Activated T-cell treated with anti-CD3 and anti-CD28 coated beads for 48 hours (primary cell): Measurements from ENCODE around the gene HNRNPA0.
"Not testable (repeated sequence)": the region's sequence is repeated elsewhere in the genome, so short reads cannot be mapped to it uniquely, and the experiment has no call there.

Source experiments
- DNase-seq: peaks from one replicate; pipeline ENCODE4 v3.0.0-alpha.2; 2020; ENCODE audit warnings: low read depth

HNRNPA0 gene

GRCh38 chr5:137754188-137754960, at the start of gene HNRNPA0:
Gene HNRNPA0 (minus strand): TSS chr5:137754363. CDS start chr5:137754066, 297 bp downstream.
- peak; percentile 95 for DNase-seq

DNA sequence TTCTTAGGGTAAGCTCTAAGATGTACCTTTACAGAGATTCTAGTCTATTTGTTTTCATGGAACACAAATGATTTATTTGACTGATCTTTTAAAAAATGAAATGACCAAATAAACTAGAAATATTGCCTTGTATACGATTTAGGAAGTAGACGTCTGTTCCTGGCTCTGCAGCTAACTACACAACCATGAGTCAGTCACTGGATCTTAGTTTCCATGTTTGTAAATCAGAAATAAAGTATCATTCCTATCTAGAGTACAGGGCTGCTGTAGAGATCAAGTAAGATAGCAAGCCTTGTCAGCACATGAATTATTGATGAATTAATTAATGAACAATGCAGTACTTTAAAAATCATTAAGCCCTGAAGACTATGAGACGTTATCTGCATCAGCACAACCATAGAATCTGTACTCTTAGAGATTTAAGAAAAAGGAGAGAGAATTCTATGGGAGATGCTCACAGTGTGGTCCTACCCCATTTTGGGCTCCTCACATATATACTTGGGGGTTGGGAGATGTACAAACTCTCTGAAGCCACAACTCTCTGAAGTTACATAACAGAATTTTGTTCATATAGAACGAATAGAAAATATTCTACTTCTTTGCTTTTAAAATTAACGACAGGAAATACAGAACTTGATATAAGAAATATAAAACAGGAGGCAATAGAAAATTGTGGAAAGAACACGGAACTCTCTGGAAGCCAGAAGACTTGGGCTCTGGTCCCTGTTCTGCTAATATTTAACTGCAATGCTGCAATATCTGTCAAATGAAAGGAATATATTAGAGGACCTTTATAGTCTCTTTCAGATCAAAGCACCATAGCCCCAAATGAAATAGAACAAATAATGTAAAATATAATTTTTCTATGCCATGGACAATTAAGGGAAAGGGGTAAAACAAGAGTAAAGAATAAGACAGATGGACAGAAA, 48.4 kb upstream of the HNRNPA0 start:
- DNase-seq: no peak

GRCh38 chr5:137800700-137801411, 46.7 kb upstream of the HNRNPA0 start:
- DNase-seq: no peak

DNA sequence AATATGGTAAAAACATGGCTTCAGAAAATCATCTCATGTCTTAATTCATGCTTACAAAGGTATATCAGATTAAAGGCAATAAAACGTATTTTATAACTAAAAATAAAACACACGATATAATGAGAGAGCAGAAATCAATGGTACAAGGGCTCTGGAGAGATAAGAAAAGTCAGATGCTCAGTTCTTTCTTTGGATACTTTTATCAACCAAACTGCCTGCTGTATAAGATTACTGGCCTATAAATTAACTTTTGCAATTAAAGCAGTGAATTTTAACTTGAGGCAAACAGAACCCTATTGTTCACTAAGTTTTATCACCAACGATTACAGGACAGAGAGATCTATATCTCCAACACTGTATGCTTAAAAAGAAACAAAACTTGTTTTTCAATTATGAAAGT, 42.1 kb upstream of the HNRNPA0 start:
- DNase-seq: no peak

- DNase-seq: no peak
Measured at GRCh38 chr5:137794863-137795262, 40.7 kb upstream of the HNRNPA0 start.

GRCh38 chr5:137792303-137792702, 38.1 kb upstream of the HNRNPA0 start:
- no peak for DNase-seq

DNA sequence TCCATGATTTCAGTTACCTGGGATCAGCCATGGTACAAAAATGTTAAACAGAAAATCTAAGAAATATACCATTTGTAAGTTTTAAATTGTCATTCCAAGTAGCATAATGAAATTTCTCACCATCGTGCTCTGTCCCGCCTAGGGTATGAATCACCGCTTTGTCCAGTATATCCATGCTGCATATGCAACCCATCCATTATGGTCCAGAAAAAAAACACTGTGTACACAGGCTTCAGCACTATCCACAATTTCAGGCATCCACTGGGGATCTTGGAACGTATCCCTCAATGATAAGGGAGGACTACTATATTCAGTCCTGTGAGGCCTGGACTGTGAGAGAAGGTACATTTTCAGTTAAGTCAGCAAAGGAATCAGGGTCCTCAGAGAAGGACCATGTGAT, 37.6 kb upstream of the HNRNPA0 start:
- no peak for DNase-seq

GRCh38 chr5:137791387-137791786, 37.2 kb upstream of the HNRNPA0 start:
- DNase-seq: no peak

DNA sequence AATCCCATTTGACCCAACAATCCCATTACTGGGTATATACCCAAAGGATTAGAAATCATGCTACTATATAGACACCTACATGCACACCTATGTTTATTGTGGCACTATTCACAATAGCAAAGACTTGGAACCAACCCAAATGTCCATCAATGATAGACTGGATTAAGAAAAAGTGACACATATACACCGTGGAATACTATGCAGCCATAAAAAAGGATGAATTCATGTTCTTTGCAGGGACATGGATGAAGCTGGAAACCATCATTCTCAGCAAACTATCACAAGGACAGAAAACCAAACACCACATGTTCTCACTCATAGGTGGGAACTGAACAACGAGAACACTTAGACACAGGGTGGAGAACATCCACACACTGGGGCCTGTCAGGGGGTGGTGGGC, 34.4 kb upstream of the HNRNPA0 start:
- DNase-seq: not testable (repeated sequence)

DNA sequence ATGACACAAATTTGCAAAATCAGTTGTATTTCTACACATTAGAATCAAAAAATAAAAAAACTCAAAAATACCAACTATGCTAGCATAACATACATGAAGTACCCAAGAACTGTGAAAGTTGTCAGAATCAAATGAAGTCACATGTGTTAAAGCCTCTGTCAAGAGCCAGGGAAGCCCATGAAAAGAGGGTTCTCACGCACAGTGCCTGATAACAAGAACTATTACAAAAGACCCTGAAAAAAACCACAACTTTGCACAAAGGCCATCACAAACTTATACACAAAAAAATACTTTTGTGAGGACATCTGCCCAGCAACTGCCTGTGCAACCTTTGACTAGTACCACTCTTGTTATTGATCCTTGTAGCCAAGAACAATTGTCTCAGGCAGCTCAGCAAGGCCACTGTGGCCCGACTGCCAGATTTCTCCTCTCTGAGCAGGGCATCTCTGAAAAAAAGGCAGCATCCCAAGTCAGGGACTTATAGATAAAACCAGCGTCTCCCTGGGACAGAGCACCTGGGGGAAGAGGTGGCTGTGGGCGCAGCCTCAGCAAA, 28.9 kb upstream of the HNRNPA0 start:
- no peak for DNase-seq

GRCh38 chr5:137782055-137782454, 27.9 kb upstream of the HNRNPA0 start:
- DNase-seq: no peak

DNA sequence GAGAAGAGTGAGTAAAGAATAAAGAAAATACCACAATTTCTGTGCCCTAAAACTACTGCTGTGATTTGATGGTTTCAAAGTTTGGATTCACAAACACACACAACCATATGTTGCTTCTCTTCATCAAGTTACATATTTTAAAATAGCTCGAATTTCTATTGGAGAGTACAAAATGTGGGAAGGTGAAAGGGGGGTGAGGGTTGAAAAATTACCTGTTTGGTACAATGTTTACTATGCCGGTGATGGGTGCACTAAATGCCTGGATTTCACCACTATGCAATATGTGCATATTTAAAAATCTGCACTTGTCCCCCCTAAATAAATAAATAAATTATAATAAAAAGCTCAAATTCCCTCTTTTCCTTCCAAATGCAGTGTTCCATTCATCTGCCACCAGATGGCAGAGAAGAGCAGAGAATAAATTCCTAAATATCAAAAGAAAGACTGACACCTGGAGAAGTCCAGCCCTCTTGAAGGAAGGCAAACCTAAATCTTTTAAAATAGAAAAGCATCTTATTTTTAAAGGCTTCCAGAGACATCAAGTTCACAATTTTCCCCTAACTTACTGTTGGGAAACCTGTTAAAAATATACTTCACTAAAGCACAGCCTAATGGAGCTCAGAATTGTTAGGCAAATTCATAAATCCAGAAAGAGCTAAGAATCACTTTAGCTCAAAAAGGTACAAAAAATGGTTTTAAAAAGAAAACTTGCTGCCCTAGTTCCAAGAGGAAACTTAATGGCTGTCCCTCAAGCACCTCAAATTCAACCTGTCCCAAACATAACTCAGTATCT, 24.8 kb upstream of the HNRNPA0 start:
- DNase-seq: no peak

DNA sequence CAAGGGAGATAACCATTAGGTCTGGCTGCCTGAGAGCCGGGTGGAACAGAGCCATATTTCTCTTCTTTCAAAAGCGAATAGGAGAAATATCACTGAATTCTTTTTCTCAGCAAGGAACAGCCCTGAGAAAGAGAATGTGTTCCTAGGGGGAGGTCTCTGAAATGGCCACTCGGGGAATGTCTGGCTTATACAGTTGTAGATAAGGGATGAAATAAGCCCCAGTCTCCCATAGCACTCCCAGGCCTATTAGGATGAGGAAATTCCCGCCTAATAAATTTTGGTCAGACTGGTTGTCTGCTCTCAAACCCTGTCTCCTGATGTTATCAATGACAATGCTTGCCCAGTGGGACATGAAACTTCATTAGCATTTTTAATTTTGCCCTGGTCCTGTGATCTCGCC, 13.8 kb upstream of the HNRNPA0 start:
- not testable (repeated sequence) for DNase-seq

GRCh38 chr5:137761566-137761965, 7.4 kb upstream of the HNRNPA0 start:
- no peak for DNase-seq

DNA sequence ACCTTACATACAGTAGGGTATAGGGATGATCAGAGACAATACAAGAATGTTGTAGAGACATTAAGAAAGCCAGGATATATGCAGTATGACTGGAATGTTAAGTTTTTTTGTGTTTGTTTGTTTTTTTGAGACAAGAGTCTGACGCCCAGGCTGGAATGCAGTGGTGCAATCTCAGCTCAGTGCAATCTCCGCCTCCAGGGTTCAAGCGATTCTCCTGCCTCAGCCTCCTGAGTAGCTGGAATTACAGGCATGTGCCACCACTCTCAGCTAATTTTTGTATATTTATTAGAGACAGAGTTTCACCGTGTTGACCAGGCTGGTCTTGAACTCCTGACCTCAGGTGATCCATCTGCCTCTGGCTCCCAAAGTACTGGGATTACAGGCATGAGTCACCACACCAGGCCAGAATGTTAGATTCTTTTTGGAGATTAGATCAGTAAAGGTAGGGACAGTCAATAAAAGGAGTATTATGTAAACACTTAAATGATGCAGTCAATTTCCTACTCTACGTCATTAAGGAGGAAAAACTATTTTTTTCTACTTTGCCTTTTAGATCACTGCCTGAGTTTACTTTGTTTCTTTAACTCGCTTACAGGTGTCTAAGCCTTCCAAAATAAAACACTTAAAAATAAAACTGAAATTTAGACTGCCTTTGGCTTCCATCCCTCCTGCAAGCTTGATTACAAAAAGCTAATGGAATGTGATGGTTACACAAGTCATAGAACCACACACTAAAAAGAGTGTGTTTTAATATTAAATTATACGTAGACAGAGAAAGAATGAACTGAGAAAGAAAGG, 6.8 kb upstream of the HNRNPA0 start:
- no peak for DNase-seq

DNA sequence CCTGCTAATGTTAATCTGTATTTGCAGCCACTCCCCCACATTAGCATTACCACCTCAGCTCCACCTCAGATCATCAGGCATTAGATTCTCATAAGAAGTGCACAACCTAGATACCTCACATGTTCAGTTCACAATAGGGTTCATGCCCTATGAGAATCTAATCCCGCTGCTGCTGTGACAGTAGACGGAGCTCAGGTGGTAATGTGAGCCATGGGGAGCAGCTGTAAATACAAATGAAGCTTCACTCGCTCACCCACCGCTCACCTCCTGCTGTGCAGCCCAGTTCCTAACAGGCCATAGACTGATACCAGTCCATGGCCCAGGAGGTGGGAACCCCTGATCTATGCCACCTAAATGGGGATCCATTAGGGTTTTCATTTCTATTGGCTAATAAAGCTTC, 6.1 kb upstream of the HNRNPA0 start:
- DNase-seq: no peak

GRCh38 chr5:137758715-137759306, 4.6 kb upstream of the HNRNPA0 start:
- no peak for DNase-seq

- no peak for DNase-seq
Measured at GRCh38 chr5:137758121-137758520, 4.0 kb upstream of the HNRNPA0 start.

- no peak for DNase-seq
Measured at GRCh38 chr5:137757634-137758033, 3.5 kb upstream of the HNRNPA0 start.
